NCI-H460 (cell line): ENCODE results near the gene EAF1. TPM values are rescaled to one million over a fixed set of nuclear protein-coding genes. Genes with fewer than 3 reads are reported as not detected.
"Not testable (repeated sequence)": the region's sequence is repeated elsewhere in the genome, so short reads cannot be mapped to it uniquely, and the experiment has no call there.

Experiments
- DNase-seq: peaks from one replicate; pipeline ENCODE4 v3.0.0-alpha.2; 2016; ENCODE audit warnings: low read depth; ENCODE audit errors: extremely low read depth
- total RNA-seq: library from RNA; depleted of rRNA; stranded (reverse); fragments of >200 nt; shearing (Covaris generic); gene quantifications from 2 replicates; pipeline ENCODE4 v1.2.3, GENCODE V29; 2014

Gene EAF1
- total RNA-seq, 1 experiment from 2014 or later, result 24.1 TPM

DNA sequence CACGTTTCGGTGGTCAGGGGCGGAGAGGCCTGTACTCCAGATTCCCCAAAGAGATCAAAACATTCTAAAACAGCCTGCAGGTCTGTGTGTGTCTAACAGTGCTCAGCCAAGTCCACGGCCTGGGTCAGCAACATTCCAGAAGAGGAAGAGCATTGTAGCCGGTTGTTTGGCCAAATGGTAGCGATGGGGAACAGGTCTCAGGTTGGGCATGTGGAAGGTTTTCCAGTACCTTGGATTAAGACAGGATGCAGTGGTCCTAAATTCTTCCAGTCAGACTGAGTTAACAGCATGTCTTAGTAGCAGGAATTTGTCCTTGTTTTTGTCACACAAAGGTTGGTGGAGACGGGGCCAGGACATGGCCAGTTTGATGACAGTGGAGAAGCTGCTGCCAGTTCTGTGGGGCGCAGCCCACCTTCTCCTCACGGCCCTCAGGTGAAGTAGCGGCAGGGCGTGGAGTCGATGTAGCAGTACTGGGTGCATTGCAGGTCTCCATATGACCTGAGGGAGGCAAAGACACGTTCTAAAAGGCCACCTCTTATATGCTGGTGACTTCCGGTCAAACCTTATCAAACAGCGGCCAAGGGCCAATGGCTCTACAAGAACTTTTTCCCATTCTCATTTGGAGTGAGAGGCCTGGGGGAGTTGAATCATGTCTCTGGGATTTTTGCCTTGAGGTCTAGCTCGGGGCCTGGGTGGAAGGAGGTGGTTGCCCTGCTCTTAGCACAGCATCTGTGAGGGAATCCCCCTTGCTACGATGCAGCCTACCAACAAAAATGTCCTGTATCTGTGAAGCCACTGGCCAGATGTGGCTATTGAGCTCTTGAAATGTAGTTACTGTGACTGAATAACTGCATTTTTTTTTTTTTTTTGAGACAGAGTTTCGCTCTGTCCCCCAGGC is 24.1 kb downstream of the EAF1 start:
- no peak for DNase-seq

DNA sequence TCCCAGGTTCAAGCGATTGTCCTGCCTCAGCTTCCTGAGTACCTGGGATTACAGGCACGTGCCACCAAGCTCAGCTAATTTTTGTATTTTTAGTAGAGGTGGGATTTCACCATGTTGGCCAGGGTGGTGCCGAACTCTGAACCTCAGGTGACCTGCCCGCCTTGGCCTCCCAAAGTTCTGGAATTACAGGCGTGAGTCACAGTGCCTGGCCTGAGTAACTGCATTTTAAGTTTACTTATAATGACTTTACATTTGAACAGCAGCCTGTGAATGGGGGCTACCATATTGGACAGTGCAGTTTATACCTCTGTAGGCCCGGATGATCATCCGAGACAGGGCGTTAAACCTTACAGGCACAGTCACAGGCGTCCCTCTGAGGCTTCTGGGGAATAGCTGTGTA is 24.8 kb downstream of the EAF1 start:
- DNase-seq, result no peak

DNA sequence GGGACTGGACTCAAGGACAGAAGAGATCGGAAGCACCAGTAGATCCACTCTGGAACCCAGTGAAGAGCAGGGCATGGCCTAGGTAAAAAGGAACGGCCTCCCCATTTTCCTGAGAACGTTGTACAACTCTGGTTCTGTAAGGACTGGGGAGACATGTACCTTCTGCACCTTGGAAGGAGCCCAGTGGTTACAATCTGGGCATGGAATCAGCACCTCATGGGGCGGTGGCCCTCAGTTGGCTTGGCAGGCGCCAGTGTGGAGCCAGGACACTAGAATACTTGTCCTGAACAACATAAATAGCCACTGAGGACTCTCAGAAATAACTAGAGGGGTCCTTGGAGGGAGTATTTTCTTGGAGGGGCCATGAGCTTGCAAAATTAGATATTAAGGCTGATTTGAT is 25.6 kb downstream of the EAF1 start:
- DNase-seq, result no peak

GRCh38 chr3:15453501-15453900 is 26.1 kb downstream of the EAF1 start:
- DNase-seq, result no peak

- no peak for DNase-seq
Measured at GRCh38 chr3:15453991-15454625, 26.7 kb downstream of the EAF1 start.

- no peak for DNase-seq
Measured at GRCh38 chr3:15454965-15455364, 27.6 kb downstream of the EAF1 start.

DNA sequence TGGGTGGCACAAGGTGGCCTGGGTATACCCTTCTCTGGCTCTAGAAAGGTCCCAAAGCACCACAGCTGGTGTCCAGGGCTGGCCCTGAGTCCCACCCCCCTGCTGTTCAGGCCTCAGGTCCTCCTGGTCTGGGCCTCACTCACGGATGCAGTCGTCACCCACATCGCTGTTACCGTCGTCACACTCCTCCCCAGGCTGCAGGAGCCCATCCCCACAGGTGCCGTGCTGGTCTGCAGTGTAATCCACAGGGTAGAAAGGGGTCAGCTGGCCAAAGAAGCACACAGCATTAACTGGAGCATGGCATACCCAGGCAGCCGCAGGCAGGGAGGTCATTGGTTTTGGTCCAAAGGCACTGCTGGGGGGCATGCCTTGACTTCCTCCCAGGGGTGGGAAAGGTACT is 28.4 kb downstream of the EAF1 start:
- DNase-seq, result no peak

GRCh38 chr3:15456321-15456720 is 28.9 kb downstream of the EAF1 start:
- no peak for DNase-seq

DNA sequence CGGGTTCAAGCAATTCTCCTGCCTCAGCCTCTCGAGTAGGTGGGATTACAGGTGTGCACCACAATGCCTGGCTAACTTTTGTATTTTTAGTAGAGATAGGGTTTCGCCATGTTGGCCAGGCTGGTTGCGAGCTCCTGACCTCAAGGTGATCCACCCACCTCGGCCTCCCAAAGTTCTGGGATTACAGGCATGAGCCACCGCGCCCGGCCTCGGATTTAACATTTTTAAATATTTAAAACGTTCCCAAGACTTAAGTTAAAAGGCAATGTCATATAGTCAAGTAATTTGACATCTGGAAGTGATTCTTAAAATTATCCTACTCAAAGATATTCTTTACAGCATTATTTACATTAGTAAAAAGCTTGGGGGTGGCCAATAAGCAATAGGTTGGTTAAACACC is 29.5 kb downstream of the EAF1 start:
- not testable (repeated sequence) for DNase-seq

DNA sequence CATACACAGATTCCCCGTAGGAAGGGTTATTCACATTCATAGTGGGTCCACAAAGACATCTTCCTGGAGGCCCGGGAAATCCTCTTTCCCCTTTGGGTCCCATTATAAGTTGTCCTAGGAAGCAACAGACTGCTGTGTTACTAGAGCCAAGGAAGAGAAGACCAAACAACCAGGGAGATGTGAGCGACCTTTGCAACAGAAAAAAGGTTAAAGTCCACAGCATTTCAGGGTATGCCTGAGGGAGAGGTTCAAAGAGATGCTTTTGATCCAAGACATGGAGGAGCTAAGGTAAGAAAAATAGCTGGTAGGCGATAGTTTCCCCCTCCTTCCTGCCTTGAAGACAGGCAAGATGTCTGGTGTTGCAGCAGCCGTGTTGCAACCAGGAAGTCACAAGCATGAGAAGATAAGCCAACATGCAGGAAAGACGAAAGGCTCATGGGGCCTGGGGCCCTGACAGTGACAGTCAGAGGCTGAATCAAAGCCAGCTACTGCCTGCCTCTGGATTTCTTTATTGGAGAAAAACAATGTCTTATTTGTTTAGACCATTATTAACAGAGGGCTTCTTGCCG is 30.9 kb downstream of the EAF1 start:
- no peak for DNase-seq

DNA sequence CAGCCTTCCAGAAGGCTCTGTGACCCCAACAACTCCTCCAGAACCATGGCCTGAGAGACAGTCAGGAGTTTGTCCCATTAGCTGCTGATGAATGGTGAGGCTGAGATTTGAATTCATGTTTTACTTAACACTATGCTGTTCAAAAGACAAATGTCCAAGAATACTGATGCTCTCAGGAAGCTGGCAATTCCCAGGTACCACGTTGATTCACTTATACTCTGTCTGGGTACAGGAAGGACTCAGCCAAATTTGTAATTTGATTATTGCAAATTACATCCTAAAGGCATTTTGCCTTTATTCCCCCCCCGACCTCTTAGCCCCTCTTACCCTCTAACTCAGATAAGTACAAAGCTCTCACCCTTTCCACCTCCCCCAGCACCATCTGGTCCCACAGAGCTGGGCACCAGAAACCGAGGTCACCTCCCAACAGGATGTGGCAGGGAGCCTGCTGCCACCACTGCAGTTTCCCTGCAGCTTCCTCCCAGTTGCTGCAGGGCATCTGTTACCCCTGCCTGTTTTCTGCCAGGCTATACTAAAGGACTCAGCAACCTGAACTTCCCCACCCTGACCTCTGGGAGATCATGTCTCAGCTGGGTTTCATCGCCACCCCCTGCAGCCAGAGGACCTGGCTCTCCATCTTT is 33.6 kb downstream of the EAF1 start:
- no peak for DNase-seq

- no peak for DNase-seq
Measured at GRCh38 chr3:15462451-15462850, 35.1 kb downstream of the EAF1 start.

DNA sequence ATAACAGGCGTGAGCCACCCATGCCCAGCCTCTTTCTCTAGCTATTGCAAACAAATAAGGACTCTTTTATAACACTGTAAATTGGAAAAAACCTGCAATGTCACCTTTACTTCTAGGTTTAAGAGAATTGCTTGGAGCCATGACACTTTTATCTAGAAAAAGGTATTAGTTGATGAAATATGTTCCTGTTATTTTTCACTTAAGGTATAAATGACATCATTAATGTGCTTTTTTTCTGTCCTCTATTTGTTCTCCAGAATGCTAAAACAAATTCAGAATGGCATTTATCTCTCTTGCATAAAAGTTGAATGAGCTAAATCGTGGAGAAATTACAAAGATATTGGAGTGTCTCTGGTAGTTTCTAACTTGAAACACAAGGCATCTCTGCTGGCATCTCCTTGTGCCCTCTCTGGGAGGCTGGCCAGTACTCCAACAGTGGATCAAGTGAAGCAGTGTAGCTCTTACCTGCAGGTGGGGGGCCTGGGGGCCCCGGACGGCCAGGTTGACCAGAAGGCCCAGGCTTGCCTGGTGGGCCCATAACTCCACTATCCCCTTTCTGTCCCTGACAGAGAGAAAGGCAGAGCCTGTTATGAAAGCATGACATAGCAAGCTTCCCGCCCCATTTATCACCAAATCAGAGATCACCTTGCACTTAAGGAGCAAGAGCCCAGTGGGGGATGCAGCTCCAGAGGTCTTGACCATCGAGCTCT is 38.6 kb downstream of the EAF1 start:
- no peak for DNase-seq

DNA sequence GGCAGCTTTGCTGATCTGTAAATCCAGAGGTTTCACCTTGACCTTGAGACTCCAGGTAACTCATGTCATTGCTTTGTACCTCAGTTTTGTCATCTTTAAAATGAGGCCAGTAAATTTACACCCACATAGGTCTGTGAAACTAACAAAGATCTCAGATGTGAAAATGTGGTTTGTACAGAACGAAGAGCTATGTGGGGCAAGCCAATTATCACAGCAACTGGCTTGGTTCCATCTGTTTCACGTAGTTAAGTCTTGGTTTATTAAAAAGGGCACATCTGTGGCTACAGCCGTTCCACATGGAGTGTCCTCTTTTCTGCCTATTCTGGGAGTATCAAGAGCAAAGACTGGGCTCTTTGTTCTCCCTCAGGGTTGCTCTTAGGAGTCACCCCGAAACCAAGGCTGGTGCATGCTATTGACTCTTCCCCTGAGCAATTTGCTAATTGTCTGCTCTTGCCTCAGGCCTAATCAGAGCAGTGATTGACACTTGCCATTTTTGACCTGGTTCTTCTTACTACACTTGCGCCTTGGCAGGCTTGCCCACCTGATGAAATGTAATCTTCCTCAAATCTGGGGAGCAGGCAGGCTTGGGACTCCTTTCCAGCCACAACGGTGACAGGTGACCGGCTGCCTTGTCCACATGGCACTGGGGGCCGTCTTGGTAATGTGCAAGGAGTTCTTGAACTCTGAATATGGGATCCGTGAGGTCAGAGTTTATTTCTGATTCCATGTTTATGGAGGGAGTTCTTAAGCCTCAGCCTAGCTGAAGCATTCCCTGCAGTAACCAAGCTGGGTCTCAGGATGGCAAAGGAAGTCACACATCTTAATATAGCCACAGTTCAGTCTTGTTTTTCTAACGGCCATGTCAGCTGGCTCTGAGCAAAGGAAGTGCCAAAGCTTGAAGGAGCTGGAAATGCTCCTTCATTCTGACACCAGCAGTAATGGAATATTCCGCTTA is 40.1 kb downstream of the EAF1 start:
- DNase-seq, result no peak

DNA sequence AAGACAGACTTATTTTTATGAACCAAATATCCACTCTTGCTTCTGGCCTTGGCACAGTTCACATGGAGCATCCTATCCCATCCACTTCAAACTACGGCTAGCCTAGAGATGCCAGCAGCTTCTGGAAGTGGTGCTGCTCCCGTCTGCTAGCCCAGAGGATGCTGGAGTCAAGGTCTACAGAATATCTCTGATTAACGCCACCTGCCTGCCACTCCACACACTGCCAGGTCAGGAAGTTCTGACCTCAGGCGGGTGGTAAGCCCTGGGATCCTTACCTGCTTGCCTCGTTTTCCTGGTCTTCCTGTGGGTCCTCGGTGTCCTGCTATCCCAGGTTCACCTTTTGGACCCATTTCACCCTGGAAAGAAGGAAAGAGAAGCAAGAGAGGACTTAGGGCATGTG is 42.9 kb downstream of the EAF1 start:
- DNase-seq, result no peak

DNA sequence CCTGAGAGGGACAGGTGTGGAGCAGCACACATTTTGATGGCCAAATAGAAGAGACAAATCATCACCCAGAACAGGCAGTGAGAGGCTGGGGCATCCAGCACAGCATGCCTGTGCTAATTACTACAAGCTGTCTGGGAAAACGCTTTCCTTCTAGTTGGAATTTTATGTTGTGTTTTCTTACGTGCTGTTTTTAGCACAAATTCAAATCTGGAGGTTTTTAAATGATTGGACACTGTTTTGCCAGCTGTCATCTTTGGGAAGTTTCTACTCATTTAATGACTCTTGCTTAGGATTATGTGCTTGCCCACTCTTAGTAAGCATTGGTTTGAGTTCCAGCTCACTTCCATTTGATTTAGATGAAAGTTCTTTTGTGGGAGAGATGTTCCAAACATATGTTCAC is 43.5 kb downstream of the EAF1 start:
- no peak for DNase-seq

DNA sequence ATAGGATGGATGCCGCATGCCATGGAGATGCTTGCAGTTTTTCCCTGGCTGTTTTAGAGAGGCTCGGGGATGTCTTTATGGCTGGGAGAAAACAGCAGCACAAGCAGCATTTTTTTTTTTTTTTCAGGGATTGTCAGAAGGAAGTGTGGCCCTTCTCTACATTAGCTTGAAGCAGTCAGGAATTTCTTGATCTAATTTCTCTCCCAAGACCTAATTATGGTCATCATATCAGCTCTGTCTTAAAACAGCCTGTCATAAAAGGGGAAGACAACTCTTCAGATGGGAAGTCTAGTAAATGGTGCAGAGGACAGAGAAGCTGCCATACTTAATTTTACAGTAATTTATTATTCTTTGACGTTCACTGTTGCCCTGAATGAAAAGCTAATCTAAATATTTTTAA is 44.5 kb downstream of the EAF1 start:
- no peak for DNase-seq

DNA sequence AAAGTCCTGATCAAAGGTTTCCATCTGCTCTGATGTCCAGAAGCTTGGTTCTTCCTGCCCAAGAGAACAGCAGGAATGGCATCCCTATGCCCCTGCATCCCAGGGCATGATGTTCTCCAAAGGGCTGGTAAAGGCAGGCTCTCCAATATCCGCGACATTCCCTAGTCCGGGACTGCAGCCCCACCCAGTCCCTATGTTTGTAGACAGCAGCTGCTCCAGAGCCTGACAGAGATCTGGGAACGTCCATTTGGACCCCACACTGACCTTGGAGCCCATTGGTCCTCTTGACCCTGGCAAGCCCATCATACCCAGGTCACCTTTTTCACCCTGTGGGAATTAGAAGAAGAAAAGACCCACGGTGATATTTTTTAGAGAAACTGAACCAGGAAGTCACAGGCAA is 47.8 kb downstream of the EAF1 start:
- no peak for DNase-seq

GRCh38 chr3:15476378-15476777 is 49.0 kb downstream of the EAF1 start:
- no peak for DNase-seq
